HG03045 (cell line): Measurements from ENCODE around the gene CTBP2.
"Not testable (repeated sequence)": the region's sequence is repeated elsewhere in the genome, so short reads cannot be mapped to it uniquely, and the experiment has no call there.

Experiments
- ATAC-seq: cut with Tn5 transposase; IDR thresholded peaks from one replicate; pipeline ENCODE4 v1.9.1; 2021; ENCODE audit warnings: mild to moderate bottlenecking, moderate library complexity; ENCODE audit not compliant: unreplicated experiment

Gene CTBP2

GRCh38 chr10:125187238-125188194 lies 27.2 kb upstream of the CTBP2 start:
- ATAC-seq = no peak

- ATAC-seq = no peak
Measured at GRCh38 chr10:125186431-125187170, 26.2 kb upstream of the CTBP2 start.

- ATAC-seq = not testable (repeated sequence)
Measured at GRCh38 chr10:125179107-125179506, 18.7 kb upstream of the CTBP2 start.

- no peak for ATAC-seq
Measured at GRCh38 chr10:125177641-125178640, 17.6 kb upstream of the CTBP2 start.

GRCh38 chr10:125175807-125176206 lies 15.4 kb upstream of the CTBP2 start:
- no peak for ATAC-seq

DNA sequence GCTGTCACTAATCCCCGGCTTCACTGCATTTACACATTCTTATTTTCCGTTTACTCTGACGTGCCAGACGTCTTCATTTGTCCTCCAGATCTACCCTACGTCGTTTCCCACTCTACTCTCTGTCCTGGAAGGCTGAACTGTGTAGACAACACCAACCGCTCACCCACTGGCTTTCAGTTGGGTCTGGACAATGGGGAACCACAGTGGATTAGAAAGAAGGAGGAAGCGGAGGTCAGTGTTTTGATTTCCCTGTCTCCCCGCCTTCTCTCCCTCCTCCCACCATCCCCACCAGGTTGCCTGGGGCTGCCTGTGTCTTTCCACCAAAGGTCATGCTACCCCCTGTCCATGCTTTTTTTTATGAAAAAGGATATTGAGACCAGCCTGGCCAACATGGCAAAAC lies 14.0 kb upstream of the CTBP2 start:
- ATAC-seq = no peak

DNA sequence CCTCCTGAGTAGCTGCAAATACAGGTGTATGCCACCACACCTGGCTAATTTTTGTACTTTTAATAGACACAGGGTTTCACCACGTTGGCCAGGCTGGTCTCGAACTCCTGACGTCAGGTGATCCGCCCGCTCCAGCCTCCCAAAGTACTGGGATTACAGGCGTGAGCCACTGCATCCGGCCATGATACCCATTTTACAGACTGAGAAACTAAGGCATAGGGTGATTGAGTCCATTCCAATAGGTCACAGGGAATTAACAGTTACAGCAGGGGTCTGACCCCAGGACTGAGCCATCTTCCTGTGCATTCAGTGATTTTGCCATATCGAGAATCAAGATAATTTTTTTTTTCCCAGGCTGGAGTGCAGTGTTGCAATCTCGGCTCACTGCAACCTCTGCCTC lies 12.3 kb upstream of the CTBP2 start:
- no peak for ATAC-seq

- ATAC-seq = no peak
Measured at GRCh38 chr10:125171402-125172306, 11.3 kb upstream of the CTBP2 start.

DNA sequence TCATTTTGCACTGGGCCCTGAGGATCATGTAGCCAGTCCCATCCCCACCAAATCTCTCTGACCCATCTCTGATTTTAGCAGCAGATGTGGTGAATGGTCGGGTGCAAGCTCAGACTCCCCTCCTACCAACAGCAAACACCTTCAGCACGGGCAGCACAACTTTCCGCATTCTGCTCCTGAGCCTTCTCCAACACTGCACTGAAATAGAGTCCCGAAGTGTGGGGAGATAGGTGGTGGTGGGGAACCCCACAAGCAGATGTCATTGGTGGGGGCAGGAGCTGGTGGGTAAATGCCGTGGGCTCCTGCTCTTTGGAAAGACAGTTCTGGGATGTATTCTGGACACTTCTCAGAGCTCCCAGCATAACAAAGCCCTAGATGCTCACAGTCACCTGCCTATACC lies 9.6 kb upstream of the CTBP2 start:
- no peak for ATAC-seq

- no peak for ATAC-seq
Measured at GRCh38 chr10:125169279-125169678, 8.9 kb upstream of the CTBP2 start.

GRCh38 chr10:125166658-125167057 lies 6.3 kb upstream of the CTBP2 start:
- ATAC-seq = no peak

GRCh38 chr10:125165584-125166573 lies 5.5 kb upstream of the CTBP2 start:
- ATAC-seq = no peak

DNA sequence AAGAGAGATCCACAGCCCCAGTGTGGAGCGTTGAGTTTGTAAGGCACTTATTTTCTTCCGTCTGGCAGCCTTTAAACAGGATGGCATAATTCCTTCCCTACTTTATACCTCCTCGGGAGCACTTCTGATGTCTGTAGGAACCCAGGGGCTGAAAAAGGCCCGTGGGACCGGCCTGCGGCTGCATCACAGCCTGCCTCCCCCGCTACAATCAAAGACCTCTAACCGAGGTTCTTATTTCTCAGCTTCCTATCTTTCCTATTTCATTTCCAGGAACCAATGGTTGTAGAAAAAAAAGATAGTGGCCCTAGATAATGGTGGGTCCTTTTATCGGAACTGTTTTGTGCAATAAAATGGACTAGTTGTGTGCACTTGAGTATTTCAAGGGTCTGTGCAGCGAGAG lies 4.1 kb upstream of the CTBP2 start:
- ATAC-seq = no peak

DNA sequence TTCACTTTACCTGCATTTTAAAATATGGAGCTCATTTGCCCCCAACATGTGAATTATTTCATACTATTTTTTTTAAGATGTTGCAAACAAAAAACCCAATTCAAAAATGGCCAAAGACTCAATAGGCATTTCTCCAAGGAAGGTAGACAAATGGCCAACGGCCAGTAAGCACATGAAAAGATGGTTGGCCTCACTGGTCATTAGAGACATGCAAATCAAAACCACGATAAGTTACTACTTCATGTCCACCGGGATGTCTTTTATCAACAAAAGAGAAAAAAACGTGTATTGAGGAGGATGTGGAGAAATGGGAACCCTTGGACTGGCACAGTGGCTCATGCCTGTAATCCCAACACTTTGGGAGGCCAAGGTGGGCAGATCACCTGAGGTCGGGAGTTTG lies 3.4 kb upstream of the CTBP2 start:
- ATAC-seq = no peak

DNA sequence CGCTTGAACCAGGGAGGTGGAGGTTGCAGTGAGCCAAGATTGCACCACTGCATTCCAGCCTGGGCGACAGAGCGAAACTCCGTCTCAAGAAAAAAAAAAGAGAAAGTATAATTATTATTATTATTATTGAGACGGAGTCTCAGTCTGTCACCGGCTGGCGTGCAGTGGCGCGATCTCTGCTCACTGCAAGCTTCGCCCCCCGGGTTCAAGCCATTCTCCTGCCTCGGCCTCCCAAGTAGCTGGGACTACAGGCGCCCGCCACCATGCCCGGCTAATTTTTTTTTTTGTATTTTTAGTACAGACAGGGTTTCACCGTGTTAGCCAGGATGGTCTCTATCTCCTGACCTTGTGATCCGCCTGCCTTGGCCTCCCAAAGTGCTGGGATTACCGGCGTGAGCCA lies 2.9 kb upstream of the CTBP2 start:
- ATAC-seq = not testable (repeated sequence)

DNA sequence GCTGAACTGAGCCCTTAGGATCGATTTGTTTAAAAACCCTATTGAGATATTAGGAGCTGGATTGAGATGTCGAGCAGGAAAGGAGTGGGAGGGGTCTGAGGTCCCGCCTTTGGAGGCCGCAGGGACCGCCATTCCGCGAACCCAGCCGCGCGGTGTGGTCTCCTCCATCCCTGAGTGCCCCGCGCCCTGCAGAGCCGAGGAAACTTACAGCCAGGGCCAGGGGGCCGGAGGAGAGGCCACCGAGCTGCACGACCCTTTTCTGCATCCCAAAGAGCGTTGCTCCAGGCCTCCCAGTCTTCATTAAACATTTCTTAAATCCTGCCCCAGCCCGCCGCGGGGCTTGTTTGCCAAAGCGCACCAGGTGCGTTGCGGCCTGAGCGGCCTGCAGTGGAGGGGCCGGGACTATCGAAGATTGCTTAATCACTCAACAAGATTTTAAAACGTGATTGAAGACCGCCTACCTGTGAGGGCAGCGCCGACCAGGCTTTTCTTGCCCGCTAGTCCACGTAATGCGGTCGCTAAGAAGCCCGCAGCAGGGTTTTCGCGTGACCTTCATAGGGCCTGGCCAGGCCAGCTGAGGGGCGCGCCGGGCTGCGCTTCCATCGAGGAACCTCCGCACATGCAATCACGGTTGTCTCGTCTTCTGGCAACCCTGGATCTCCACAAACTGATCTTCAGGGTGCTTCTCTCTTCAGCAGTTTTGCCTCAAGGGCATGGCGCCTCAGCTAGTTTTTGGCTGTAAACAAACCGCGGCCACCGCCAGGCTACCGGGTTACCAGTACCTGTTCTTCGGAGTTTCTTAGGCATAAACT lies 2.0 kb upstream of the CTBP2 start:
- ATAC-seq = no peak

GRCh38 chr10:125161707-125162119 lies 1.4 kb upstream of the CTBP2 start:
- no peak for ATAC-seq
